Activated CD4-positive, alpha-beta memory T cell treated with anti-CD3 and anti-CD28 coated beads for 36 hours (primary cell): ENCODE measurements around the gene SLC5A6. TPM values are rescaled to one million over a fixed set of nuclear protein-coding genes. Genes with fewer than 3 reads are reported as not detected.

Source experiments
- CTCF ChIA-PET: fragments of 350-600 bp; sonication (Branson Sonifier 250); formaldehyde crosslinking; loops from one replicate; lab custom pipeline; 2021; ENCODE audit warnings: antibody characterized with exemption, inconsistent platforms; lab: Charles Lee
- POLR2A ChIA-PET: fragments of 350-600 bp; sonication (Branson Sonifier 250); formaldehyde crosslinking; loops from one replicate; lab custom pipeline; 2021; ENCODE audit warnings: antibody characterized with exemption; lab: Charles Lee
- DNase-seq: peaks from one replicate; pipeline ENCODE4 v3.0.0-alpha.2; 2020
- H3K27ac Mint-ChIP-seq: one replicate; pipeline ENCODE4 v1.8.0; 2021; ENCODE audit warnings: mixed read lengths
- H3K27me3 Mint-ChIP-seq: one replicate; pipeline ENCODE4 v1.8.0; 2021; ENCODE audit warnings: mixed read lengths
- H3K36me3 Mint-ChIP-seq: one replicate; pipeline ENCODE4 v1.8.0; 2021; ENCODE audit warnings: mixed read lengths
- H3K4me1 Mint-ChIP-seq: one replicate; pipeline ENCODE4 v1.8.0; 2021; ENCODE audit warnings: low read depth, mixed read lengths
- H3K4me3 Mint-ChIP-seq: one replicate; pipeline ENCODE4 v1.8.0; 2021; ENCODE audit warnings: mild to moderate bottlenecking, mixed read lengths
- H3K9me3 Mint-ChIP-seq: one replicate; pipeline ENCODE4 v1.8.0; 2021; ENCODE audit warnings: mixed read lengths
- intact Hi-C: fragments of 100-400 bp; cut with micrococcal nuclease; formaldehyde crosslinking; loops from one replicate; pipeline ENCODE4 v1.15.1; 2023
- total RNA-seq, 2 experiments: library from RNA; stranded (reverse); gene quantifications; one replicate each; pipeline ENCODE4 v1.2.3, GENCODE V29; 2021

SLC5A6 gene
- total RNA-seq, 2 experiments from 2014 or later: 29.2 to 30.2 TPM

- peak overlapping the region; percentile 89 for H3K27ac Mint-ChIP-seq
- no peaks in the 10 kb centered on the region for H3K27me3 Mint-ChIP-seq
- no peak for DNase-seq
- H3K36me3 Mint-ChIP-seq: peaks cover 46% of the 10 kb centered on the region
- peaks cover 47% of the 10 kb centered on the region for H3K4me1 Mint-ChIP-seq
- intact Hi-C loops: loop anchor here (1.0 to 10.0 kb wide), 4 partner anchors 82 to 468 kb away; partner anchors contain the start of genes DPYSL5 and PREB
- peak overlapping the region; percentile 93 for H3K4me3 Mint-ChIP-seq
- ChIA-PET CTCF (interaction anchor here (0.6 to 1.4 kb wide), 2 partner anchors 86 to 120 kb away, joined by 3 to 4 read pairs; no protein-coding TSS in a partner anchor), POLR2A (interaction anchor here (1.2 kb wide), 1 partner anchor 10 kb away, joined by 3 read pairs; no protein-coding TSS in a partner anchor)
- no peaks in the 10 kb centered on the region for H3K9me3 Mint-ChIP-seq
These were observed 4.5 kb upstream of the SLC5A6 start for GRCh38 chr2:27216416-27217137.

GRCh38 chr2:27214941-27215340 lies 2.9 kb upstream of the SLC5A6 start:
- ChIA-PET CTCF (no interaction called here), POLR2A (no interaction called here)
- H3K27ac Mint-ChIP-seq: no peak overlapping the region
- peaks cover 49% of the 10 kb centered on the region for H3K4me1 Mint-ChIP-seq
- H3K4me3 Mint-ChIP-seq: no peak overlapping the region
- no peaks in the 10 kb centered on the region for H3K9me3 Mint-ChIP-seq
- no peak for DNase-seq
- H3K36me3 Mint-ChIP-seq: peaks cover 34% of the 10 kb centered on the region
- no peaks in the 10 kb centered on the region for H3K27me3 Mint-ChIP-seq
- intact Hi-C loops: loop anchor here (5.0 to 10.0 kb wide), 4 partner anchors 128 to 470 kb away; partner anchors contain the start of genes DPYSL5 and KHK

DNA sequence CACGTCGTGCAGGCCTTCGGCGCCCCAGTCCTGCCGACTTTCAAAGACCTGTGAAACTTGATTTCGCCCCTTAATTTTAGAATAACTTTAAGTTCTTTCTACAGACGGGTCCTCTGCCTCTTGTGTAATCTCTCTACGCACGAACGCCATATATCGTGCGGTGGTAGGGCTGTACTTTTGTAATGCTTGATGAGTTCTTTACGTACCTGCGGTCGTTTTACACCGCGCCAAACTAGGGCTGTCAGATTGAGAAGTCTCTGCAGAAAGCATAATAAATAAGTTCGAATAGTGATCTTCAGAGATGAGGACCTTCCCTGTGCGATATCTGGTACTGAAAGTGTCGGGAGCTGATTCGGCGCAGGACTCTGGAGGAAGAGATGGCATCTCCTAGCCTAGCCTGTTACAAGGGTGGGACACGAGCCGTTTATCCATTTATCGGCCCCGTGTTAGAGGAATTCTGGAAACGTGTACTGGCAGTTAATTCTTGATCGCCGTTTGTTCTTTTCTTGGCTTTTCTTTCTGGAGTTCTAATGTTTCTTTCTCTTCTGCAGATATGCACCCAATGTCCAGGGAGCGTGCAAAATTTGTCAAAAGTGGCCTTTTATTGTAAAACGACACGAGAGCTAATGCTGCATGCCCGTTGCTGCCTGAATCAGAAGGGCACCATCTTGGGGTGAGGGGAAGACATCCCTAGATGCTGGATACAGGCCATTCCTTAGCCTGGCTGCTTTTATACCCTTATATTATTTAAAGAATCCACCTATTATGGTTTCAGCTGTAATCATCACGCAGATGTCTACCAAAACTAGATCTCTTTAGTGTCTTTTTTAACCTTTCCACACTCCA lies 781 bp upstream of the SLC5A6 start:
- POLR2A ChIA-PET: interaction anchor here (1.0 kb wide), 2 partner anchors 11 to 162 kb away, joined by 3 read pairs; no protein-coding TSS in a partner anchor
- CTCF ChIA-PET: interaction anchor here (0.6 to 1.2 kb wide), 4 partner anchors 52 to 200 kb away, joined by 3 read pairs; partner anchors contain the start of gene KHK
- peak overlapping the region; percentile 99 for H3K27ac Mint-ChIP-seq
- H3K27me3 Mint-ChIP-seq: no peaks in the 10 kb centered on the region
- peaks cover 49% of the 10 kb centered on the region for H3K4me1 Mint-ChIP-seq
- H3K9me3 Mint-ChIP-seq: no peaks in the 10 kb centered on the region
- H3K4me3 Mint-ChIP-seq: peak overlapping the region; percentile 98
- intact Hi-C loops: loop anchor here (1.0 to 10.0 kb wide), 6 partner anchors 50 to 472 kb away; partner anchors contain the start of genes AGBL5, GTF3C2, KHK and SLC30A3
- peak; percentile 60 for DNase-seq
- peaks cover 32% of the 10 kb centered on the region for H3K36me3 Mint-ChIP-seq

GRCh38 chr2:27211241-27211942 lies 676 bp downstream of the SLC5A6 start:
- POLR2A ChIA-PET: interaction anchor here (0.6 to 1.4 kb wide), 4 partner anchors 77 to 198 kb away, joined by 3 to 4 read pairs (median 3); partner anchors contain the start of gene PPM1G
- Mint-ChIP-seq H3K9me3 (no peaks in the 10 kb centered on the region), H3K4me3 (peak overlapping the region; percentile 98)

DNA sequence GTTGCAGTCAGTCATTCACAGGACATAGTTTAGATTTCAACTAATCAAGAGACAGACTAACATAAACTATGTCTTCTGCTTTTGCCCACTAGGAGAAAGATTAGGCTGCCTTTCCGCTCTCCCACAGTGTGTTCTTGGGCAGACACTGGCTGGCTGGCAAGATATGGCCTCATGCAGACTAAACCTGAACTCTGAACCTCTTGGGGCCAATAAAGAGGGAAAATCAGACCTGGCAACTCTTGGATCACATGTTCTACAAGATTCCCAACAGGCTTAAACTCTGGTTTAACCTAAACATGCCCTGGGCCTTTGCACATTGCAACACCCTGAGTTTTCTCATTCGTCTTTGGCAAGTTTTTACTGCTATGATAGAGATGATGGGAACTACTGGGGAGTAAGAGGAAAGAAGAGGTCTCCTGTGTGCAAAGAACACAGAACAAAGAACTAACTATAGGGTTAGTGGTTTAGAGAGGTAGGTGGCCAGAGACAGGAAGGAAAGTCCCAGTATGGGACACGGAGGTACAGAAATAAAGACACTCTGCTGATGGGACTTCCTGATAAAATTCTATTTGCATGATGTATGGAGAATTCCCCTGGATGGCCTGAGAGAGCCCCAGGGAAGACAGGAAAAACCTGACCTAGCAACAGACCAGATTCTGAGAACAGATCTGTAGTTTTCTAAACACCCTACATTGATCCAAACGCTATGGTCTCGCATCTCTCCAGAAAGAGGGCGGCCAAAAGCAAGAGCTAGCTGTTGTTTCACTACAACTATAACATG lies 2.3 kb downstream of the SLC5A6 start:
- Mint-ChIP-seq H3K9me3 (no peaks in the 10 kb centered on the region), H3K27me3 (no peaks in the 10 kb centered on the region), H3K4me1 (peaks cover 41% of the 10 kb centered on the region), H3K36me3 (peaks cover 31% of the 10 kb centered on the region), H3K4me3 (peak overlapping the region; percentile 45), H3K27ac (peak overlapping the region; percentile 6)
- intact Hi-C loops: loop anchor here (5.0 to 10.0 kb wide), 3 partner anchors 123 to 475 kb away; partner anchors contain the start of gene KHK
- POLR2A ChIA-PET: interaction anchor here (0.8 kb wide), 1 partner anchor 168 kb away, joined by 4 read pairs; no protein-coding TSS in a partner anchor
- DNase-seq: no peak
- CTCF ChIA-PET: interaction anchor here (0.6 kb wide), 1 partner anchor 122 kb away, joined by 3 read pairs; no protein-coding TSS in a partner anchor

More at GRCh38 chr2:27211241-27211942, 676 bp downstream of the SLC5A6 start:
- Mint-ChIP-seq H3K27me3 (no peaks in the 10 kb centered on the region), H3K27ac (peak overlapping the region; percentile 76), H3K4me1 (peaks cover 42% of the 10 kb centered on the region), H3K36me3 (peaks cover 24% of the 10 kb centered on the region)
- intact Hi-C loops: loop anchor here (5.0 to 10.0 kb wide), 3 partner anchors 124 to 473 kb away; partner anchors contain the start of gene KHK
- CTCF ChIA-PET: interaction anchor here (0.7 to 1.6 kb wide), 3 partner anchors 68 to 140 kb away, joined by 3 to 5 read pairs (median 5); partner anchors contain the start of gene OST4
- no peak for DNase-seq

DNA sequence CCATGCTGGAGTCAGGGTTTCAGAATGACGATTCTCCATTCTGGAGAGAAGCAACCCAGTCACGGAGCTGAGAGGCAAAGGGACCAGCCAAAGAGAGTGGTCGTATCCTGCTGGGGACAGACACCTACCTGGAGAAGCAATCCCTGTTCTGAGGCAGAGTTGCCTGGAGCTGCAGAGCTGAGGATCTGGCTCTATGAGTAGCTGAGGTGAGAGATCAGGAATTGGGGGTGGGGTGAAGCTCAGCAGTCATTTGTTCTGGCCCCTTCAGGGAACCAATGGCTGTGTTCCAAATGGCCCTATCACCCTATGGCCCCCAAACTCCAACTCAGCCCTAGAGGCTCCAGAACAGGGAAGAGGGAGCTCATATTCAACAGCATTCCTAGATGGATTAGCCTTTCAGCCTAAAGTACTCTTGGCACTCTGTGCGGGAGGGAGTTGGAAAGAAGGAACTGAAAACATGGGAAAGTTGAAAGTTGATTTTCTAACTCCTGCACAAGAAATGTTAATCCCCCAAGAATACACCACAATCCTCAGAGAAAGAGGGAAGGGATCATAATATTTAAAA lies 3.5 kb downstream of the SLC5A6 start:
- Mint-ChIP-seq H3K27ac (no peak overlapping the region), H3K4me3 (no peak overlapping the region), H3K36me3 (peaks cover 30% of the 10 kb centered on the region), H3K9me3 (no peaks in the 10 kb centered on the region), H3K27me3 (no peaks in the 10 kb centered on the region), H3K4me1 (peaks cover 38% of the 10 kb centered on the region)
- ChIA-PET CTCF (no interaction called here), POLR2A (no interaction called here)
- intact Hi-C loops: no loop called here
- DNase-seq: no peak

DNA sequence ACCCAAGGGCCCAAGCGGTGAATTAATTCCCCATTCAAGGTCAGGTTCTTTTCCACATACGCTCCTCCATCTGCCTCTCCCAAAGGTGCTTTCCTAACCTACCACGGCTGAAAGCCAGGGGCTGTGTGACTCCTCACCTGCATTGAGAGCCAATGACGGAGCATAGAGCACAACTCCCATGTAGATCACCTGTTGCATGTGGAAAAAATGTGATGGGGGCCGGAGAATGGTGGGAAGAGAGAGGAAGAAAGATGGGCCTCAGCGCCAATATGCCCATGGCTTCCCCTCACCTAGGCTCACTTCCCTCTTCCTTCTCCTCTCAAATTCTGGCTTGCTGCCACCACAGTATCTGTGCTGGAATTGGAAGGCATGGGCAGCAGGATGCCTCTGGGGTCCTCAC lies 5.7 kb downstream of the SLC5A6 start:
- intact Hi-C loops: no loop called here
- CTCF ChIA-PET: no interaction called here
- POLR2A ChIA-PET: interaction anchor here (0.6 kb wide), 1 partner anchor 41 kb away, joined by 3 read pairs; no protein-coding TSS in a partner anchor
- no peaks in the 10 kb centered on the region for H3K27me3 Mint-ChIP-seq
- no peak for DNase-seq
- H3K4me3 Mint-ChIP-seq: no peak overlapping the region
- peaks cover 27% of the 10 kb centered on the region for H3K4me1 Mint-ChIP-seq
- no peaks in the 10 kb centered on the region for H3K9me3 Mint-ChIP-seq
- H3K27ac Mint-ChIP-seq: no peak overlapping the region
- H3K36me3 Mint-ChIP-seq: peaks cover 38% of the 10 kb centered on the region

- DNase-seq: no peak
- ChIA-PET POLR2A (no interaction called here), CTCF (no interaction called here)
- H3K4me3 Mint-ChIP-seq: no peak overlapping the region
- H3K9me3 Mint-ChIP-seq: no peaks in the 10 kb centered on the region
- intact Hi-C loops: no loop called here
- H3K4me1 Mint-ChIP-seq: peaks cover 23% of the 10 kb centered on the region
- no peak overlapping the region for H3K27ac Mint-ChIP-seq
- H3K27me3 Mint-ChIP-seq: no peaks in the 10 kb centered on the region
- peaks cover 40% of the 10 kb centered on the region for H3K36me3 Mint-ChIP-seq
These were observed 6.9 kb downstream of the SLC5A6 start for GRCh38 chr2:27205206-27205605.

DNA sequence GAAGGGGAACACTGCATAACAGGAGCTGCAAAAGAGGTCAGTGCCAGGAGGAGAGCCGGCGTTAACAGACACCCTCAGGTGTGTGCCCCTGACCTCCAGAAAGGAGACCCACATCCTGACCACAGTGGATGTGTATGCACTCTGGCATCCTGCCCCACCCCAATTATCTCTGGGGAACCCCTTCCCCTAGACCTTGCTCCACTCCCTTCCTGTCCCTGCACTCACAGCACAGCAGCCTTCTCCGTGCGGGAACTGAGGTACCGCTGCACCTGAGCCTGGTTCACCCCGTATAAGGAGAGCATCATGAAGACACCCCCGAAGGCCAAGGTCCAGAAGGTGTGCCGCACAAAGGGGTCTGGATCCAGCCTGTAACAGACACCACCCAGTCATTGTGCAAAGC lies 7.5 kb downstream of the SLC5A6 start:
- Mint-ChIP-seq H3K4me3 (no peak overlapping the region), H3K36me3 (peaks cover 42% of the 10 kb centered on the region), H3K9me3 (no peaks in the 10 kb centered on the region), H3K27ac (no peak overlapping the region), H3K4me1 (peaks cover 17% of the 10 kb centered on the region), H3K27me3 (no peaks in the 10 kb centered on the region)
- intact Hi-C loops: no loop called here
- CTCF ChIA-PET: interaction anchor here (1.2 kb wide), 1 partner anchor 35 kb away, joined by 3 read pairs; no protein-coding TSS in a partner anchor
- no peak for DNase-seq
- POLR2A ChIA-PET: no interaction called here

DNA sequence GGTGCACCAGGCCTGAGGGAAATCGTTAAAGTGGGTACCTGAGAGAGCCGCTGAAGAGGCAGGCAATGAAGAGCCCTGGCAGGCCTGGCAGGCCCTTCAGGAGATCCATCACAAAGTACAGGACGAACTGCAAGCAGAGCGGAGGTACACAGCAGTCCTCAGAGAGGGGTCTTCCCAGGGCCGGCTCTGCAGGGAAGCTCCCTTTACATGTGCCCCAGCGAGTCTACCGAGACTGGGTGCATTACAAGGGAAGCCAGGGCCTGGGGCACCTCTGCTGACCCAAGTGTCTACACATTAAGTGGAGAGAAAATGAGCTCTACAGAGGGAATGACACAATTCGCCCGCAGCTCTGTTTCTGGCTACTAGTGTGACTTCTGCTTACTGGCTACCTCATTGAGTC lies 8.3 kb downstream of the SLC5A6 start:
- Mint-ChIP-seq H3K27ac (no peak overlapping the region), H3K4me1 (peaks cover 10% of the 10 kb centered on the region), H3K9me3 (no peaks in the 10 kb centered on the region), H3K36me3 (peaks cover 39% of the 10 kb centered on the region), H3K4me3 (no peak overlapping the region), H3K27me3 (no peaks in the 10 kb centered on the region)
- intact Hi-C loops: no loop called here
- CTCF ChIA-PET: interaction anchor here (0.6 to 1.2 kb wide), 2 partner anchors 34 to 89 kb away, joined by 3 read pairs; no protein-coding TSS in a partner anchor
- no peak for DNase-seq
- POLR2A ChIA-PET: no interaction called here
